WTC11 (cell line): ENCODE measurements around the gene SSTR5.

Experiments
- CREB1 ChIP-seq: sonication (generic); formaldehyde crosslinking; IDR thresholded peaks from 2 replicates; pipeline ENCODE4 v1.8.0; 2023; ENCODE audit warnings: mild to moderate bottlenecking, missing genetic modification reagents
- JUN ChIP-seq: sonication (generic); formaldehyde crosslinking; IDR thresholded peaks from 2 replicates; pipeline ENCODE4 v1.8.0; 2023; ENCODE audit warnings: mild to moderate bottlenecking, missing genetic modification reagents
- NFE2L1 ChIP-seq: sonication (generic); formaldehyde crosslinking; IDR thresholded peaks from 2 replicates; pipeline ENCODE4 v1.8.1; 2023; ENCODE audit warnings: missing genetic modification reagents
- TCF7 ChIP-seq: sonication (generic); formaldehyde crosslinking; IDR thresholded peaks from 2 replicates; pipeline ENCODE4 v1.8.0; 2022; ENCODE audit warnings: mild to moderate bottlenecking, low read depth, missing genetic modification reagents, moderate library complexity
- ZNF138 ChIP-seq: sonication (generic); formaldehyde crosslinking; conservative IDR thresholded peaks from 2 replicates; pipeline ENCODE4 v1.8.1; 2022; ENCODE audit warnings: mild to moderate bottlenecking, moderate library complexity, missing genetic modification reagents
- TF ChIP-seq, protein P1 (sequence below): fragments of 200-600 bp; IDR thresholded peaks from 2 replicates; pipeline ENCODE4 v1.8.0; 2022; ENCODE audit warnings: antibody characterized with exemption
- TF ChIP-seq, protein P2 (sequence below): sonication (generic); formaldehyde crosslinking; IDR thresholded peaks from 2 replicates; pipeline ENCODE4 v1.8.1; 2022; ENCODE audit warnings: low read depth, mild to moderate bottlenecking, moderate library complexity, missing genetic modification reagents, borderline replicate concordance
- TF ChIP-seq, protein P3 (sequence below): sonication (generic); formaldehyde crosslinking; IDR thresholded peaks from 2 replicates; pipeline ENCODE4 v1.8.1; 2023; ENCODE audit warnings: mild to moderate bottlenecking, missing genetic modification reagents, borderline replicate concordance
- TF ChIP-seq, protein P4 (sequence below): sonication (generic); formaldehyde crosslinking; IDR thresholded peaks from 2 replicates; pipeline ENCODE4 v1.8.0; 2022; ENCODE audit warnings: mild to moderate bottlenecking, missing genetic modification reagents
- TF ChIP-seq, protein P5 (sequence below): sonication (generic); formaldehyde crosslinking; IDR thresholded peaks from 2 replicates; pipeline ENCODE4 v1.8.0; 2022; ENCODE audit warnings: missing genetic modification reagents

GRCh38 chr16:1050921-1051320 is 21.6 kb upstream of the SSTR5 start:
- TF ChIP-seq, protein P1, sequence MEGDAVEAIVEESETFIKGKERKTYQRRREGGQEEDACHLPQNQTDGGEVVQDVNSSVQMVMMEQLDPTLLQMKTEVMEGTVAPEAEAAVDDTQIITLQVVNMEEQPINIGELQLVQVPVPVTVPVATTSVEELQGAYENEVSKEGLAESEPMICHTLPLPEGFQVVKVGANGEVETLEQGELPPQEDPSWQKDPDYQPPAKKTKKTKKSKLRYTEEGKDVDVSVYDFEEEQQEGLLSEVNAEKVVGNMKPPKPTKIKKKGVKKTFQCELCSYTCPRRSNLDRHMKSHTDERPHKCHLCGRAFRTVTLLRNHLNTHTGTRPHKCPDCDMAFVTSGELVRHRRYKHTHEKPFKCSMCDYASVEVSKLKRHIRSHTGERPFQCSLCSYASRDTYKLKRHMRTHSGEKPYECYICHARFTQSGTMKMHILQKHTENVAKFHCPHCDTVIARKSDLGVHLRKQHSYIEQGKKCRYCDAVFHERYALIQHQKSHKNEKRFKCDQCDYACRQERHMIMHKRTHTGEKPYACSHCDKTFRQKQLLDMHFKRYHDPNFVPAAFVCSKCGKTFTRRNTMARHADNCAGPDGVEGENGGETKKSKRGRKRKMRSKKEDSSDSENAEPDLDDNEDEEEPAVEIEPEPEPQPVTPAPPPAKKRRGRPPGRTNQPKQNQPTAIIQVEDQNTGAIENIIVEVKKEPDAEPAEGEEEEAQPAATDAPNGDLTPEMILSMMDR, result no peak
- TF ChIP-seq, protein P2, sequence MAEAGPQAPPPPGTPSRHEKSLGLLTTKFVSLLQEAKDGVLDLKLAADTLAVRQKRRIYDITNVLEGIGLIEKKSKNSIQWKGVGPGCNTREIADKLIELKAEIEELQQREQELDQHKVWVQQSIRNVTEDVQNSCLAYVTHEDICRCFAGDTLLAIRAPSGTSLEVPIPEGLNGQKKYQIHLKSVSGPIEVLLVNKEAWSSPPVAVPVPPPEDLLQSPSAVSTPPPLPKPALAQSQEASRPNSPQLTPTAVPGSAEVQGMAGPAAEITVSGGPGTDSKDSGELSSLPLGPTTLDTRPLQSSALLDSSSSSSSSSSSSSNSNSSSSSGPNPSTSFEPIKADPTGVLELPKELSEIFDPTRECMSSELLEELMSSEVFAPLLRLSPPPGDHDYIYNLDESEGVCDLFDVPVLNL (CRISPR knock-in tag), result no peak
- TF ChIP-seq, protein P3, sequence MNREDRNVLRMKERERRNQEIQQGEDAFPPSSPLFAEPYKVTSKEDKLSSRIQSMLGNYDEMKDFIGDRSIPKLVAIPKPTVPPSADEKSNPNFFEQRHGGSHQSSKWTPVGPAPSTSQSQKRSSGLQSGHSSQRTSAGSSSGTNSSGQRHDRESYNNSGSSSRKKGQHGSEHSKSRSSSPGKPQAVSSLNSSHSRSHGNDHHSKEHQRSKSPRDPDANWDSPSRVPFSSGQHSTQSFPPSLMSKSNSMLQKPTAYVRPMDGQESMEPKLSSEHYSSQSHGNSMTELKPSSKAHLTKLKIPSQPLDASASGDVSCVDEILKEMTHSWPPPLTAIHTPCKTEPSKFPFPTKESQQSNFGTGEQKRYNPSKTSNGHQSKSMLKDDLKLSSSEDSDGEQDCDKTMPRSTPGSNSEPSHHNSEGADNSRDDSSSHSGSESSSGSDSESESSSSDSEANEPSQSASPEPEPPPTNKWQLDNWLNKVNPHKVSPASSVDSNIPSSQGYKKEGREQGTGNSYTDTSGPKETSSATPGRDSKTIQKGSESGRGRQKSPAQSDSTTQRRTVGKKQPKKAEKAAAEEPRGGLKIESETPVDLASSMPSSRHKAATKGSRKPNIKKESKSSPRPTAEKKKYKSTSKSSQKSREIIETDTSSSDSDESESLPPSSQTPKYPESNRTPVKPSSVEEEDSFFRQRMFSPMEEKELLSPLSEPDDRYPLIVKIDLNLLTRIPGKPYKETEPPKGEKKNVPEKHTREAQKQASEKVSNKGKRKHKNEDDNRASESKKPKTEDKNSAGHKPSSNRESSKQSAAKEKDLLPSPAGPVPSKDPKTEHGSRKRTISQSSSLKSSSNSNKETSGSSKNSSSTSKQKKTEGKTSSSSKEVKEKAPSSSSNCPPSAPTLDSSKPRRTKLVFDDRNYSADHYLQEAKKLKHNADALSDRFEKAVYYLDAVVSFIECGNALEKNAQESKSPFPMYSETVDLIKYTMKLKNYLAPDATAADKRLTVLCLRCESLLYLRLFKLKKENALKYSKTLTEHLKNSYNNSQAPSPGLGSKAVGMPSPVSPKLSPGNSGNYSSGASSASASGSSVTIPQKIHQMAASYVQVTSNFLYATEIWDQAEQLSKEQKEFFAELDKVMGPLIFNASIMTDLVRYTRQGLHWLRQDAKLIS (CRISPR knock-in tag), result no peak
- TF ChIP-seq, protein P4, sequence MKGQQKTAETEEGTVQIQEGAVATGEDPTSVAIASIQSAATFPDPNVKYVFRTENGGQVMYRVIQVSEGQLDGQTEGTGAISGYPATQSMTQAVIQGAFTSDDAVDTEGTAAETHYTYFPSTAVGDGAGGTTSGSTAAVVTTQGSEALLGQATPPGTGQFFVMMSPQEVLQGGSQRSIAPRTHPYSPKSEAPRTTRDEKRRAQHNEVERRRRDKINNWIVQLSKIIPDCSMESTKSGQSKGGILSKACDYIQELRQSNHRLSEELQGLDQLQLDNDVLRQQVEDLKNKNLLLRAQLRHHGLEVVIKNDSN, result no peak
- TF ChIP-seq ZNF138, result no peak
- no peak for TF ChIP-seq NFE2L1 (CRISPR knock-in tag)
- TF ChIP-seq CREB1 (CRISPR knock-in tag), result no peak
- TF ChIP-seq, protein P5, sequence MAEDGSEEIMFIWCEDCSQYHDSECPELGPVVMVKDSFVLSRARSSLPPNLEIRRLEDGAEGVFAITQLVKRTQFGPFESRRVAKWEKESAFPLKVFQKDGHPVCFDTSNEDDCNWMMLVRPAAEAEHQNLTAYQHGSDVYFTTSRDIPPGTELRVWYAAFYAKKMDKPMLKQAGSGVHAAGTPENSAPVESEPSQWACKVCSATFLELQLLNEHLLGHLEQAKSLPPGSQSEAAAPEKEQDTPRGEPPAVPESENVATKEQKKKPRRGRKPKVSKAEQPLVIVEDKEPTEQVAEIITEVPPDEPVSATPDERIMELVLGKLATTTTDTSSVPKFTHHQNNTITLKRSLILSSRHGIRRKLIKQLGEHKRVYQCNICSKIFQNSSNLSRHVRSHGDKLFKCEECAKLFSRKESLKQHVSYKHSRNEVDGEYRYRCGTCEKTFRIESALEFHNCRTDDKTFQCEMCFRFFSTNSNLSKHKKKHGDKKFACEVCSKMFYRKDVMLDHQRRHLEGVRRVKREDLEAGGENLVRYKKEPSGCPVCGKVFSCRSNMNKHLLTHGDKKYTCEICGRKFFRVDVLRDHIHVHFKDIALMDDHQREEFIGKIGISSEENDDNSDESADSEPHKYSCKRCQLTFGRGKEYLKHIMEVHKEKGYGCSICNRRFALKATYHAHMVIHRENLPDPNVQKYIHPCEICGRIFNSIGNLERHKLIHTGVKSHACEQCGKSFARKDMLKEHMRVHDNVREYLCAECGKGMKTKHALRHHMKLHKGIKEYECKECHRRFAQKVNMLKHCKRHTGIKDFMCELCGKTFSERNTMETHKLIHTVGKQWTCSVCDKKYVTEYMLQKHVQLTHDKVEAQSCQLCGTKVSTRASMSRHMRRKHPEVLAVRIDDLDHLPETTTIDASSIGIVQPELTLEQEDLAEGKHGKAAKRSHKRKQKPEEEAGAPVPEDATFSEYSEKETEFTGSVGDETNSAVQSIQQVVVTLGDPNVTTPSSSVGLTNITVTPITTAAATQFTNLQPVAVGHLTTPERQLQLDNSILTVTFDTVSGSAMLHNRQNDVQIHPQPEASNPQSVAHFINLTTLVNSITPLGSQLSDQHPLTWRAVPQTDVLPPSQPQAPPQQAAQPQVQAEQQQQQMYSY, result no peak
- no peak for TF ChIP-seq TCF7 (CRISPR knock-in tag)
- no peak for TF ChIP-seq JUN (CRISPR knock-in tag)
